Measurements from ENCODE around the gene PTPRZ1.

The PTPRZ1 gene

DNA sequence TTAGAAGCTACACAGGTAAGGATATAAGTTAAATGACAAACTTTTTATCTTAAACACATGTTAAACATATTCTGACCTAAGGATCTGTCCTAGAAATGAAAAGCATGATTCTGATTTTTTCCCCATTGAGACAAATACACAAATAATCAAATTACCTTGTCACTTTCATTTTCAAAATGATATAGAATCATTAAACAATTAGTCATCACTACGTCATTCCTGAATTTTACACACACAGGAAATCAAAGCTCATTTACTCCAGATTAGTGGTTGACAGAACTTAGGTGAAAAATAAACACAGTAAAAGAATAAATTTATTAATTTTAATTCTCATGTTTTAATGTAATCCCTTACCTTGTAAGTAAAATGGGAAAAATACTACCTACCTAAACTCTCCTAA is 182.1 kb downstream of the PTPRZ1 start:
- no peak for DNase-seq (ENCODE audit: low spot score)

DNA sequence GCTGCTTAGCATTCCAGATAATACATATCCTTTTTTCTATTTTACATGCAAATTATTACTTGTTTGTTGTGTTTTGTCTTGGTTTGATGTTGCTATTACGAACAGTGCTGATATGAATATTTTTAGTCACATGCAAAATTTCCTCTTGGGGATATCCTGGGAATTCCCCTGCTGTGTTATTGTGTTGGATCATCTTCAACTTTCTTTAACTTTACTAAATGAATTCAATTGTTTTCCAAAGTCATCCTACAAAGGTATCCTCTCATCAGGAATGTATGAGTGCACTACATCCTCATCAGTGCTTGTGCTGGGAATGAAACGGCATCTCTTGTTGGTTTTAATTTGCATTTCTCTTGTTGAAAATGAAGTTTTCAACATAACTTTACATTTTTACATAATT is 184.0 kb downstream of the PTPRZ1 start:
- DNase-seq (ENCODE audit: low spot score): no peak

DNA sequence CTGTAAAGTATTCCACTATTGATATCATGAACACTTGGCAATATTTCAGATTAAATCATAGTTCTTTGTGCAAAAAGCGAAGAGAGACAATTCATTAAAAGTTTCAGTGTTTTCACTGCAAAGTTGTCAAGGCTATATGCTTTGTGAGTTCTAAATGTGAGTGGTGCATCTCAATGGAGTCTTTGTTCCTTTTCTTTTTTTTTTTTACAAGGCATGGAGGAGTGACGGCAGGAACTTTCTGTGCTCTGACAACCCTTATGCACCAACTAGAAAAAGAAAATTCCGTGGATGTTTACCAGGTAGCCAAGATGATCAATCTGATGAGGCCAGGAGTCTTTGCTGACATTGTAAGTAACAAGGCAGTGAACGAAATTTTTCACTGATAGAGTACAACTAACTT is 186.6 kb downstream of the PTPRZ1 start:
- no peak for DNase-seq (ENCODE audit: low spot score)

DNA sequence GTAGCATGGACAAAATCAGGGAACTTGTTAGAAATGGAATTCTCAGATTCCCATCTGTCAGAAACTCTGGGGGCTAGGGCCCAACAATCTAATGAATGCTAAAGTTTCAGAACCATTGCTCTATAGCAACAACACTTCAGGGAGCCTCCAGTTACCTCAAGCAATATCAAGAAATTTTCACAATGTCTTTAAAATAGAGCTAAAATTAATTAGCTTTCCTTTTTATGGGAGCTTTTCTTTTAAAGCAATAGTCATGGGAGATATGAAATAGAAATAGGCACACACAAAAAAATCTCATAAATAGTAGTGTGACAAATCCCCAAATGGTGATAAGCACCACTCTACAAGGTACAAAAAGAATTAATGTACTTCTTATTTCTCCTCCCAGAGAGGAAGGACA is 190.2 kb downstream of the PTPRZ1 start:
- DNase-seq (ENCODE audit: low spot score): no peak

DNA sequence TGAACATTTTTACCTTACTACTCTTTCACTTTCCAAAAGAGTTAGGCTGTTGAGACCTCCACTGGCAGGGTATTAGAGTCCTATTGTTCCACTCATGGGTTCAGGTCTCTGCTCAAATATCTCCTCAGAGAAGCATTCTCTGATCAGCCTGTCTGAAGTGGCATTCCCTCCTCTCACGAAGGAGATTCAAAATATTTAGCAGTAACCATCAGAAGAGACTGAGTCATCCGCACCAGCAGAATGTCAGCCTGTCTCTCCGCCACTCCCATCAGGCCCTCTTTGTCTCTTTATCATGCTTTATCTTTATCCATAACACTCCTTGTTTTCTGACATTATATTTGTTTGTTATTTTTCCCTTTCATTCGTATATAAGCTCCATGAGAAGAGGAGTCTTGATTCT is 192.0 kb downstream of the PTPRZ1 start:
- DNase-seq (ENCODE audit: low spot score): no peak

DNA sequence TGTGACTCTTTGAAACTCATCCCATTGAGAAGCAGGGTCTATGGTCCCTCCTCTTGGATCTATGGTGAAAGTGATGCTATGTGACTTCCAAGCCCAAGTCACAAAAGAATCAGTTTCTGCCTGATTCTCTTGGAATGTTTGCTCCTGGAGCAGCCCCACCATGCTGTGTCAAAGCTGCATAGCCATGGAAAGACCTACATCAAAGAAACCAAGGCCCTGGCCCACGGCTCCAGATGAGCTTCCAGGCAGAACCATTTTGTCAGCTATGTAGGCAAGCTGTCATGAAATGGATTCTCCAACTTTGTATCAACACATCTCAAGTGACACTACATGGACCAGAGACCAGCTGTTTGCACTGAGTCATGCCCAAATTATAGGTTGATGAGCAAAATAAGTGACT is 194.1 kb downstream of the PTPRZ1 start:
- no peak for DNase-seq (ENCODE audit: low spot score)

DNA sequence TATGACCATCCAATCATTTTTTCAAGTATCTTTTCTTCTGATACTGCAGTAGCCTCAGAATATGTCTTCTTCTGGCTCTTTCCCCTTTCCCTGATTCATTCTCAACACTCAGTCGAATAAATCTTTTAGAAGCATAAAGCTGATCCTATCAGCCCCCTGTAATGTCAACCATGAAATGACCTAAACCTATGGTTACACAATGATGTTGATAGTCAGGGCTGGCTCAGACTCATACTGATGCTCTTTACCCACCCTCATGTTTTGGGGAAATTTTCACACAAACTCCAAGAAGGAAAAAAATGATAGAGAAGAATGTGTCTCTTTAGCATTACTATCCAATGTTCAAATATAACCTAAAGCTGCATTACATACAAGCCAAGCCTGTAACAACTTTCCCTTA is 195.1 kb downstream of the PTPRZ1 start:
- DNase-seq (ENCODE audit: low spot score): no peak

DNA sequence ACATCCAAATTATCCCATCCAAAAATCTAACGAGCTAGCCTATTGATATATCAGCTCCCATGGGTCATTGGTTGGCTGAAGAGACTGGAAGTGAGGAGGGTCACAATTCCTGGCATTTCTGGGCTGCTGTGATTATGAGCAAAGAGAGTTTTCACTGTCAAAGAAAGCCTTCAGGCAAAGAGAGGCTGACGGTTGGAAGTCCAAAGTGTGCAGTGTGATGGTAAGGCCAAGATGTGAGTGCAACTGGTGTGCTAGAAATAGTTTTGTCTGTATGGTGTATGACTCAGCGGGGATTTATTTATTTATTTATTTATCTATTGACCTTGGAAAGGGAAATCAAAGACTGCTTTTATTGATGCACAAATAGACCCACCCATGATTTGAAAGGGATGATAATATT is 196.0 kb downstream of the PTPRZ1 start:
- DNase-seq (ENCODE audit: low spot score): no peak

DNA sequence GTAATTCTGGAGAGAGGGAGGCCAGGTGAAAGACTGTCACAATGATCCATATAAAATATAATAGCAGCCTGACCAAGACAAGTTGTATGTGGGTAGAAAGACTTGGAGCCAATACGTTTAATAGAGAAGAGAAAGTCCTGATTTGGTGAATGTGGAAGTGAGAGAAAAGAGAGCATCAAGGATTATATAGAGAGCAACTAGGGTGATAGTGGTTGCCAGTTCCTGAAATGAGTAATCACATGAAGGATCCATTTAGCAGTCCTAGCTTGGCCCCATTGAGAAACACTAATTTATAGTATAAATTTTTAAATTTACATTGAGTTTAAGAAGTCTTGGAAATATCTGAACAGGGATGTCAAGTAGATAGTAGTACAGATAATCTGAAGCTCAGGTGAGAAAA is 197.1 kb downstream of the PTPRZ1 start:
- no peak for DNase-seq (ENCODE audit: low spot score)

DNA sequence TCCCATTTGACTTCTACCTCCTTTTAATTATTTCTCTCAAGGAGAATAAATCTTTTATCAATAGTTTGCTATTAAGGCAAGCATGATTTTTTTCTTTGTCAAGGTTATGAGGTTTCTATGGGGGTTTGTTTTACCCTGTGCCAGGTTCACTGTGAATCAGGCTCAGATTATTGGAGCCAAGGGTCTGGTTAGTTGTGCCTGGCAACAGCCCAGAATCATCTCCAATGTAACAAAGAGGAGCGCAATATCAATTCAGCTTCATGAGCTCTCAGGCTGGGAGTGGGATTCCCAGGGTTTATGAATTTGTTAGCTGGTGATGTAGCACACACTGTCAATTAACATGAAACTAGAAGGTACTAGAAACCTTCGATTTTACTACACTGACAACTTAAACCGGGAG is 197.9 kb downstream of the PTPRZ1 start:
- no peak for DNase-seq (ENCODE audit: low spot score)

DNA sequence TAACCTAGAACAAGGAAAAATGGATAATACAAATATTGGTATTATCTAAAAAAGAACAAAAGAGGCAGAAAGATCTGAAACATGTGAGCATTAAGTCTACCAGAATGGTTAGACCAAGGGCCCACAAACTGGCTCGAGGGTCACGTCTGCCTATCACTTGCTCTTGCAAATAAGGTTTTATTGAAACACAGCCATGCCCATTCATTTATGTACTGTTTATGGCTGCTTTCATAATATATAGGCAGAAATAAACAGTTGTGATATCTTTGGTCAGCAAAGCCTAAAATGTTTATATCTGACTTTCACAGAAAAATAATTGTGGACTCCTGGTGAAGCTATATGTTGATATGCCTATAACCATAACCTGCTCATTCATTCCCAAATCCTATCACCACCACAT is 199.3 kb downstream of the PTPRZ1 start:
- DNase-seq (ENCODE audit: low spot score): no peak

DNA sequence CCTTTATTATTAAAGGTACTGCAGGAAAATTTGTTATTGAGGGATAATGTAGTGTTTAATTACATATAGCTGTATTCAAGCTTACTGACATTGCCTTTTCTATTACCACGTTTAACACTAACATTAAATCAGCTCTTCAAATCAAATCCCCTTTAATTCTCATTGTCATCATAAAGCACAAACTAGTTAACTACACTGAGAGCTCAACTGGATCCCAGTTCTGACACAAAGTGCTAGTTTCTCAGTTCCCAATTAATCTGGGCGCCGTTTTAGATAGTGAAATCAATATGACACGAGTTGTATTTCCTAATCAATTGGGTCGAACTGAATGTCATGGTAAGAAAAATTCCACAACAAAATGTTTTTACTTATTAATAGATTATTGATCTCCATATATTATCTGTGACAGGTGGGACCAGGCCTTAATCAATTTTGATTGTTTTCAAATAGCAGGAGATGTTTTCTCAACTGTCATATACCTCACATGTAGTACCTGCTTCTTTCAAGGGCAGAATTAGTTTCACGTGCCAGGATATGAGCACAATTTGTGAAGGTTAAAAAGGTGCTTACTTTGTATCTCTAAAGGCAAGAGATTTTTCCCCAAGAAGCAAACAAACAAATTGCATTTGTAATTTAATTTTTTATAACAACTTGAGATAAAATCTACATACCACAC is 200.1 kb downstream of the PTPRZ1 start:
- no peak for DNase-seq (ENCODE audit: low spot score)

DNA sequence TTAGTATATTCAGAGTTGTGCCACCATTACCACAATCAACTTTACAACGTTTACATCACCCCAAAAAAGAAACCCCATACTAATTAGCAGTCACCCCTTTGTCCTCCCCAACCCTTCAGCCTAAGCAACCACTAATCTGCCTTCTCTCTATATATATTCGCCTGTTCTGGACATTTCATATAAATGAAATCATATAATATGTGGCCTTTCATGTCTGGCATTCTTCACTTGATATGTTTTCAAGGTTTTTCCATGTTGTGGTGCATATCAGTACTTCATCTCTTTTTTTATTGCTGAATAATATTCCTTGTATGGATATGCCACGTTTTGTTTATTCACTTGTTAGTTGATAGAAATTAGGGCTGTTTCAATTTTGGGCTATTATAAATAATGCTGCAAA is 200.7 kb downstream of the PTPRZ1 start:
- DNase-seq (ENCODE audit: low spot score): no peak

DNA sequence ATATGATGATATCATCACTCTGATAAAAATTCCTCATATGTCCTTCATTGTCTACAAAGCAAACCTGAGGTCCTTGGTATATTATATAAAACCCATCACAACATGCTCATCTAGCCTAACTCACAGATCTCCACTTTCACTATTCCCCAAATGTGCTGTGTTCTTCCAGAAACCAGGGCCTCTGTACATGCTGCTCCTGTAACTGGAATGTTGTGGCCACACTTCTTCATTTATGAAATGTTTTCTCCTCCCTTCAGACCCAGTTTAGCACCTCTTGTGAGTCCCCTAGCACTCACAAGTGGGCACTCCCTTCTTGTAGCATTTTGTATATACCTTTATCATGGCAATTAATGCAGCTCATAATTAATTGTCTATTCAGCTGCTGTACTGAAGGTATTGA is 209.2 kb downstream of the PTPRZ1 start:
- no peak for DNase-seq (ENCODE audit: low spot score)

DNA sequence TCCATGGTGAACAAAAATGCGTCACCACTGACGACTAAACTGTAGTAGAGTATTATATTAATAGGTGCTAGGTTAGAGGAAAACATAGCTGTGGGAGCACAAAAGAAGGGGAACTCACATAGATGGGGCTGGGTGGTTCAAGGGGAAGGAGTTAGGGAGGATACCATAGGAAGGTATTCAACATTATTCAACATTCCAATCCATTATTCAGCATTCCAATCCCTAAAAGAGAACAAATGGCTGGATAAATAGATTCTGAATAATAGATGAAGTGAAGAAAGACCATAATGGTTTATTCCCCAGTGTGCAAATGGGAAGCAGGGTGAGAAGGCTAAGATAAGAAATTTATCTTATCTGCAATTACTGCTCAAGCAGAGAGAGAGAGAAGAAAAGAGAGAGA is 209.7 kb downstream of the PTPRZ1 start:
- DNase-seq (ENCODE audit: low spot score): no peak

DNA sequence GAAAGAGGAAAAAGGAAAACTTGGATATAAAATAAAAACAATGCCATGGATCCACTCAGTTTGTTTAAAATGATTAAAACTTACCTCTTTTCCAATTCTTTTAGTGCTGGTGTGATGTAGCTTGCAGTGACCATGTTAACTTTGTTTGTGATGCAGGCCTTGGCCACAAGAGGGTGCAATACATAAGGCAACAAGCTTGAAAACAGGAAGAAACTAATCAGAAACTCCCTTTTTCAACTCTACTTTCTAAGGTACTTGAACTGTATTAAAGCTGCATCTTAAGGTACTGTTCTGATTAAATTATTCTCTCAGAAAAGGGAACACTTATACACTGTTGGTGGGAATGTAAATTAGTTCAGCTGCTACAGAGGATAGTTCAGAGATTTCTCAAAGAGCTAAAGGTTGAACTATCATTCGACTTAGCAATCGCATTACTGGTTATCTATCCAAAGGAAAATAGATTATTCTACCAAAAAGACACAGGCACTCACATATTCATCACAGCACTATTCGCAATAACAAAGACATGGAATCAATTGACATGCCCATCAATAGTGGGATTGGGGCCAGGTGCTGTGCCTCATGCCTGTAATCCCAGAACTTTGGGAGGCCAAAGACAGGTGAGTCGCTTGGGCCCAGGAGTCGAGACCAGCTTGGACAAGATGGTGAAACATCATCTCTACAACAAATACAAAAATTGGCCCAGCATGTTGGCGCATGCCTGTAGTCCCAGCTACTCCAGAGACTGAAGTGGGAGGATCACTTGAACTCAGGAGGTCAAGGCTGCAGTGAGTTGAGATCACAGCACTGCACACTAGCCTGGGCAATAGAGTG is 220.2 kb downstream of the PTPRZ1 start:
- peak; percentile 72 for DNase-seq (ENCODE audit: low spot score)

DNA sequence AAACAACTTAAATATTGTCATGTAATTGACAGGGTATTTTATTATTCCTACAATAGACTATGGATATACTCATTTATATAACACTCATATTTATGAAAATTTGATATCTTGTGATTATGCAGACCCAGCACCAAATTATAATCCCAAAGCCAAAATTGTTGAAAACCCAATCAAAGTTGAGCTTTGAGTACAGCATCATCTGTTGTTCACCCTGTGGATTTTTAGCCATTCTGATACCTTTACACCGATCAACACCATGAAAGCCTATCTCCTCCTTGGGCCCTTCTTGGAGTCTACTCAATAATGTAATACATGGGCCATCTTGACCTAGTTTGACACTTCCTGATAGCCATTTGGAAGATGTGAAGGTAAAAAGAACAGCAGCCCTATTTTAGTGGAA is 221.6 kb downstream of the PTPRZ1 start:
- no peak for DNase-seq (ENCODE audit: low spot score)

DNA sequence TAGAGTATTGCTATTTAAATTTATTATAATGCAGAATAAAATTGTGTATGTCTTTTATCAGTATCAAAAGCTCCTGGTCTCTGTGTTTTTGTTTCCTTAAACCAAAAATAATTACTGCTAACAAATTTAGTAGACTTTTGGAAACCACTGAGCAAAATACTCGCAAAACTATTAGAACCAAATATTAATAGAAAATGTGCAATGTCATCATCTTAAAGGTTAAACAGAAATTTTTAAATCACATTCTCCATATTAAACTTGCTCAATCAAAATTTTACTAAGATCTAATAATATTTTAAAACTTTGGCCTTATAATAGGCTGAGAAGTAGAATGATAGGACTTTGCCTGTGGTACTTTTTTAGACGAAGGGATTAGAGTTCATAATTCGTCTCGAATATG is 222.7 kb downstream of the PTPRZ1 start:
- DNase-seq (ENCODE audit: low spot score): no peak

DNA sequence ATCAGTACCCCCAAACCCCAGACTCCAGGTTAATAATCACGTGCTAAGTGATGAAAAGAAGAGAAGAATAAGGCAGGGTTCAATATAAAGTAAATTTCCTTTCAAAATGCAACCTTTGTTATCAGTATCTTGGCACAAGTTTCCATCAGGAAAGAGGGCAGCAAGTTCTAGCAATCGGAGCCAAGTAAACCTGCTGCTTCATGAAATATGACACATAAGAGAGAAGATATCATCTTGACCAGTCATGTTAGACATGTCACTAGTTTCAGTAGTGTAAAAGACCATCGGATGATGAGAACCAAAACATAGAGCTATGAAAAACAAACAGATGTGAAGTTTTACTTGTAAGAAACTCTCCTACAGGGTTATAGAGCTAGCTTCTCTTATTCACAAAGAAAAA is 227.1 kb downstream of the PTPRZ1 start:
- DNase-seq (ENCODE audit: low spot score): no peak

DNA sequence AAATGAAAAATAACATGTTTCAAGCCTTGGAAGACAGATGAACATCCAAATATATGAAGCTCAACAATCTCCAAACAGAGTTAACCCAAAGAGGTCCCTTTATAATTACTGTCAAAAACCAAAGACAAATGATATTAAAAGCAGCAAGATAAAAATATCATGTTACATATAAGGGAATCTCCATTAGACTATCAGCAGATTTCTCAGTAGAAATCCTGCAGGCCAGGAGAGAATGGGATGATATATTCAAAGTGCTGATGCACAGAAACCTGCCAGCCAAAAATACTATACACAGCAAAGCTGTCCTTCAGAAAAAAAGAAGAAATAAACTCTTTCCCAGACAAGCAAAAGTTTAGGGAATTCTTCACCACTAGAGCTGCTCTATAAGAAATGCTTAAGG is 230.1 kb downstream of the PTPRZ1 start:
- DNase-seq (ENCODE audit: low spot score): no peak
